ENCODE results near the gene REC8. TPM values are rescaled to one million over a fixed set of nuclear protein-coding genes. Genes with fewer than 3 reads are reported as not detected.
A peak's percentile ranks its signal among the peaks of the same experiment; 100 is the strongest.

REC8 gene
- 1.0 and 1.7 TPM in 2 replicates for total RNA-seq

- DNase-seq (ENCODE audit: low read depth in 2 of 2), result peak in 1 of 2 donors; percentile 94
These were observed at the start of gene REC8 for GRCh38 chr14:24171422-24172260. TSS of gene REC8 (plus strand) at chr14:24172080. CDS start at chr14:24172553, 473 bp downstream.

- no peak for DNase-seq (ENCODE audit: low read depth in 2 of 2)
These were observed 49.5 kb upstream of the REC8 start for GRCh38 chr14:24122416-24122815.

- no peak for DNase-seq (ENCODE audit: low read depth in 2 of 2)
These were observed 49.0 kb upstream of the REC8 start for GRCh38 chr14:24122898-24123297.

GRCh38 chr14:24123424-24124417 is 48.2 kb upstream of the REC8 start:
- no peak for DNase-seq (ENCODE audit: low read depth in 2 of 2)

- DNase-seq (ENCODE audit: low read depth in 2 of 2), result no peak
These were observed 44.9 kb upstream of the REC8 start for GRCh38 chr14:24126939-24127338.

GRCh38 chr14:24127673-24128072 is 44.2 kb upstream of the REC8 start:
- DNase-seq (ENCODE audit: low read depth in 2 of 2), result no peak

GRCh38 chr14:24129410-24129998 is 42.4 kb upstream of the REC8 start:
- DNase-seq (ENCODE audit: low read depth in 2 of 2), result no peak

- DNase-seq (ENCODE audit: low read depth in 2 of 2), result no peak
These were observed 41.5 kb upstream of the REC8 start, which contains the start of gene FITM1 for GRCh38 chr14:24130380-24130716. TSS of gene FITM1 (plus strand) at chr14:24130659. CDS start at chr14:24131564, 905 bp downstream.

- peak in 1 of 2 donors; percentile 76 for DNase-seq (ENCODE audit: low read depth in 2 of 2)
These were observed 40.9 kb upstream of the REC8 start for GRCh38 chr14:24130717-24131548.

GRCh38 chr14:24131549-24131966 is 40.3 kb upstream of the REC8 start:
- DNase-seq (ENCODE audit: low read depth in 2 of 2), result no peak

GRCh38 chr14:24132061-24132685 is 39.7 kb upstream of the REC8 start:
- peak in 1 of 2 donors; percentile 14 for DNase-seq (ENCODE audit: low read depth in 2 of 2)

GRCh38 chr14:24132976-24133375 is 38.9 kb upstream of the REC8 start:
- DNase-seq (ENCODE audit: low read depth in 2 of 2), result no peak

GRCh38 chr14:24133735-24134134 is 38.1 kb upstream of the REC8 start:
- DNase-seq (ENCODE audit: low read depth in 2 of 2), result no peak

GRCh38 chr14:24135584-24135833 is 36.4 kb upstream of the REC8 start:
- no peak for DNase-seq (ENCODE audit: low read depth in 2 of 2)

GRCh38 chr14:24135834-24136683 is 35.8 kb upstream of the REC8 start, which contains the start of gene PSME1:
TSS of gene PSME1 (plus strand) at chr14:24136194. CDS start at chr14:24136263, 69 bp downstream.
- DNase-seq (ENCODE audit: low read depth in 2 of 2), result peak; percentile 72 to 92

- DNase-seq (ENCODE audit: low read depth in 2 of 2), result no peak
These were observed 35.0 kb upstream of the REC8 start for GRCh38 chr14:24136684-24137528.

- no peak for DNase-seq (ENCODE audit: low read depth in 2 of 2)
These were observed 34.1 kb upstream of the REC8 start for GRCh38 chr14:24137529-24138395.

All from dermis microvascular lymphatic vessel endothelial cell (primary cell).